Measurements from ENCODE around the gene TEX47. TPM values are rescaled to one million over a fixed set of nuclear protein-coding genes. Genes with fewer than 3 reads are reported as not detected.

TEX47 gene
- total and polyA plus RNA-seq, 2 experiments from 2014 or later = not detected

- no peak for TF ChIP-seq ETS1 (IDR thresholded peaks at IDR 0.05)
- no peaks in the 10 kb centered on the region for H3K36me3 ChIP-seq (ENCODE audit: insufficient read depth)
- no peaks in the 10 kb centered on the region for H3K79me2 ChIP-seq (replicated peaks; ENCODE audit: insufficient read depth)
- H2AFZ ChIP-seq = no peak overlapping the region
- Mint-ChIP-seq H3K9me3 (no peaks in the 10 kb centered on the region), H3K4me1 (no peaks in the 10 kb centered on the region), H3K4me3 (no peak overlapping the region), H3K27me3 (ENCODE audit: insufficient read depth, low read depth, poor library complexity) (no peaks in the 10 kb centered on the region), H3K27ac (no peak overlapping the region), H3K36me3 (ENCODE audit: low read depth) (no peaks in the 10 kb centered on the region)
- H3K27me3 ChIP-seq (ENCODE audit: insufficient read depth) = no peaks in the 10 kb centered on the region
- DNase-seq (ENCODE audit: low spot score) (no peak), ATAC-seq (no peak)
- H3K4me1 ChIP-seq (ENCODE audit: insufficient read depth) = no peaks in the 10 kb centered on the region
- no peak overlapping the region for H3K4me3 ChIP-seq
- no peaks in the 10 kb centered on the region for H3F3A ChIP-seq (replicated peaks; ENCODE audit: low read depth)
- no peaks in the 10 kb centered on the region for H4K20me1 ChIP-seq (replicated peaks; ENCODE audit: insufficient read depth)
- no peak overlapping the region for H3K4me2 ChIP-seq
- H3K27ac ChIP-seq (ENCODE audit: low read depth) = no peak overlapping the region
- H3K9me2 ChIP-seq (ENCODE audit: insufficient read depth) = no peaks in the 10 kb centered on the region
Observed at GRCh38 chr7:88842201-88842600, 46.7 kb upstream of the TEX47 start.

GRCh38 chr7:88835147-88835728, 39.7 kb upstream of the TEX47 start:
- peak; percentile 74 for DNase-seq (ENCODE audit: low spot score)

GRCh38 chr7:88826222-88826621, 30.7 kb upstream of the TEX47 start:
- H3K9me3 Mint-ChIP-seq = peaks cover 2% of the 10 kb centered on the region; the same call in 1 of the 3 replicates
- no peak for TF ChIP-seq POLR2AphosphoS5 (IDR thresholded peaks at IDR 0.05; ENCODE audit: low read depth)
- no peak for TF ChIP-seq REST (IDR thresholded peaks at IDR 0.05; ENCODE audit: unreplicated experiment)
- TF ChIP-seq CREB1 (CRISPR knock-in tag; IDR thresholded peaks at IDR 0.05; ENCODE audit: low read depth) = no peak
- TF ChIP-seq STAT1 (IDR thresholded peaks at IDR 0.05; ENCODE audit: unreplicated experiment) = no peak
- no peak for TF ChIP-seq NANOG (IDR thresholded peaks at IDR 0.05; ENCODE audit: borderline replicate concordance)
- no peak for TF ChIP-seq ETS1 (IDR thresholded peaks at IDR 0.05)
- TF ChIP-seq EZH2phosphoT487 (IDR thresholded peaks at IDR 0.05; ENCODE audit: unreplicated experiment) = no peak
- TF ChIP-seq ZNF331 (CRISPR knock-in tag; IDR thresholded peaks at IDR 0.05; ENCODE audit: low read depth) = no peak

More at GRCh38 chr7:88835147-88835728, 39.7 kb upstream of the TEX47 start:
- H3K9me2 ChIP-seq (ENCODE audit: insufficient read depth) = no peaks in the 10 kb centered on the region
- Mint-ChIP-seq H3K9me3 (no peaks in the 10 kb centered on the region), H3K4me1 (peaks cover 2% of the 10 kb centered on the region; the same call in 1 of the 3 replicates), H3K27ac (no peak overlapping the region), H3K36me3 (ENCODE audit: low read depth) (no peaks in the 10 kb centered on the region), H3K4me3 (no peak overlapping the region), H3K27me3 (ENCODE audit: insufficient read depth, low read depth, poor library complexity) (no peaks in the 10 kb centered on the region)
- TF ChIP-seq CTCF (conservative IDR thresholded peaks at IDR 0.05; ENCODE audit: low read depth in 2 of 2) (peak; percentile 66 to 72), JUNB (IDR thresholded peaks at IDR 0.05; ENCODE audit: unreplicated experiment) (no peak)
- peak; percentile 67 for ATAC-seq
- H2AFZ ChIP-seq = no peak overlapping the region
- H3K27ac ChIP-seq (ENCODE audit: low read depth) = no peak overlapping the region
- no peak overlapping the region for H3K4me2 ChIP-seq
- H3K36me3 ChIP-seq (ENCODE audit: insufficient read depth) = no peaks in the 10 kb centered on the region
- no peaks in the 10 kb centered on the region for H3K79me2 ChIP-seq (replicated peaks; ENCODE audit: insufficient read depth)
- H3F3A ChIP-seq (replicated peaks; ENCODE audit: low read depth) = no peaks in the 10 kb centered on the region
- H4K20me1 ChIP-seq (replicated peaks; ENCODE audit: insufficient read depth) = no peaks in the 10 kb centered on the region
- H3K4me3 ChIP-seq = no peak overlapping the region
- no peaks in the 10 kb centered on the region for H3K4me1 ChIP-seq (ENCODE audit: insufficient read depth)
- H3K27me3 ChIP-seq (ENCODE audit: insufficient read depth) = no peaks in the 10 kb centered on the region

More at GRCh38 chr7:88826222-88826621, 30.7 kb upstream of the TEX47 start:
- Histone ChIP-seq H2AFZ (no peak overlapping the region), H3K4me3 (no peak overlapping the region), H3F3A (replicated peaks; ENCODE audit: low read depth) (no peaks in the 10 kb centered on the region), H3K27ac (ENCODE audit: low read depth) (no peak overlapping the region), H3K27me3 (ENCODE audit: insufficient read depth) (no peaks in the 10 kb centered on the region), H3K4me1 (ENCODE audit: insufficient read depth) (no peaks in the 10 kb centered on the region), H3K36me3 (ENCODE audit: insufficient read depth) (no peaks in the 10 kb centered on the region), H3K4me2 (no peak overlapping the region), H3K9me2 (ENCODE audit: insufficient read depth) (no peaks in the 10 kb centered on the region), H3K79me2 (replicated peaks; ENCODE audit: insufficient read depth) (no peaks in the 10 kb centered on the region), H4K20me1 (replicated peaks; ENCODE audit: insufficient read depth) (no peaks in the 10 kb centered on the region)
- DNase-seq (ENCODE audit: low spot score) = no peak
- Mint-ChIP-seq H3K4me3 (no peak overlapping the region), H3K27ac (no peak overlapping the region), H3K36me3 (ENCODE audit: low read depth) (no peaks in the 10 kb centered on the region; the same call in 2 of the 3 replicates), H3K27me3 (ENCODE audit: insufficient read depth, low read depth, poor library complexity) (no peaks in the 10 kb centered on the region), H3K4me1 (no peaks in the 10 kb centered on the region)
- no peak for ATAC-seq
